HepG2 (cell line): ENCODE data around the gene SCN8A. TPM values are rescaled to one million over a fixed set of nuclear protein-coding genes. Genes with fewer than 3 reads are reported as not detected.
A peak's percentile ranks its signal among the peaks of the same experiment; 100 is the strongest.

Source experiments
- ATAC-seq: fragments of 200-7000 bp; cut with Tn5 transposase; 3 replicates; pipeline ENCODE4 v1.9.1; 2020; ENCODE audit warnings: mild to moderate bottlenecking, moderate library complexity
- BruUV-seq: library from RNA; stranded (reverse); fragments of 400-500 nt; replicated peaks from 2 replicates; lab custom pipeline; 2021; lab: Mats Ljungman, UMichigan
- CTCF ChIA-PET: fragments of 300-600 bp; formaldehyde crosslinking; extraction: SDS; loops from one replicate; lab custom pipeline; 2021; ENCODE audit warnings: low total read pairs, inconsistent platforms, low intra/inter-chr PET ratio; lab: Yijun Ruan, JAX
- POLR2A ChIA-PET: fragments of 350-600 bp; sonication (Branson Sonifier 250); formaldehyde crosslinking; loops from one replicate; lab custom pipeline; 2020; ENCODE audit warnings: antibody characterized with exemption, inconsistent platforms; lab: Yijun Ruan, JAX
- DNase-seq: peaks from one replicate; pipeline ENCODE4 v3.0.0-alpha.2; 2015; ENCODE audit warnings: low spot score
- FAIRE-seq: peaks from 3 replicates; lab custom pipeline; 2011; peaks lifted over from hg19 to GRCh38; lab: Jason Lieb, UNC
- H2AFZ ChIP-seq: one replicate; pipeline ENCODE4 v1.6.1; 2011; ENCODE audit warnings: low read length, inconsistent platforms
- H3K27ac ChIP-seq: fragments of 300-600 bp; 3 replicates; pipeline ENCODE4 v1.8.0; 2011; ENCODE audit warnings: mixed run types, mild to moderate bottlenecking, mixed read lengths, low read length, inconsistent platforms; ENCODE audit not compliant: insufficient read depth; ENCODE audit errors: extremely low read length
- H3K27me3 ChIP-seq, 2 experiments: fragments of 200-600 bp in 1 of 2; 2 replicates in 1 of 2; 3 replicates in 1 of 2; pipeline versions ENCODE4 v1.6.0 to v1.8.0; 2011; ENCODE audit warnings: low read length in 2 of 2, mild to moderate bottlenecking in 2 of 2, moderate library complexity in 2 of 2, inconsistent platforms in 1 of 2; ENCODE audit not compliant: insufficient read depth in 2 of 2, control insufficient read depth in 1 of 2
- H3K36me3 ChIP-seq, 2 experiments: fragments of 200-600 bp in 1 of 2; replicated peaks in 1 of 2; 2 replicates in 1 of 2; 3 replicates in 1 of 2; pipeline versions ENCODE4 v1.5.1 to v1.8.0; 2011; ENCODE audit warnings: low read length in 2 of 2, inconsistent platforms in 1 of 2; ENCODE audit not compliant: insufficient read depth in 2 of 2, control insufficient read depth in 1 of 2
- H3K4me1 ChIP-seq: 2 replicates; pipeline ENCODE4 v1.5.1; 2012; ENCODE audit warnings: low read length, inconsistent platforms; ENCODE audit not compliant: insufficient read depth
- H3K4me2 ChIP-seq: 2 replicates; pipeline ENCODE4 v1.6.0; 2011; ENCODE audit warnings: low read depth, low read length, inconsistent platforms
- H3K4me3 ChIP-seq, 3 experiments: fragments of 200-600 bp in 1 of 3; sonication (generic), shearing (Covaris generic) in 1 of 3; replicated peaks in 1 of 3; 2 replicates each; pipeline ENCODE4 v1.5.1; 2011 to 2016; ENCODE audit warnings: low read length in 3 of 3, inconsistent platforms in 2 of 3, low read depth in 2 of 3, mild to moderate bottlenecking in 2 of 3, control low read depth in 1 of 3, mixed read lengths in 1 of 3; ENCODE audit not compliant: insufficient read depth in 1 of 3
- H3K79me2 ChIP-seq: one replicate; pipeline ENCODE4 v1.6.1; 2011; ENCODE audit warnings: low read length, inconsistent platforms; ENCODE audit not compliant: insufficient read depth
- H3K9ac ChIP-seq: 2 replicates; pipeline ENCODE4 v1.6.0; 2011; ENCODE audit warnings: mild to moderate bottlenecking, low read depth, low read length, inconsistent platforms; ENCODE audit not compliant: insufficient read depth
- H3K9me3 ChIP-seq: 2 replicates; pipeline ENCODE4 v1.5.1; 2012; ENCODE audit warnings: mild to moderate bottlenecking, low read length
- H4K20me1 ChIP-seq: 2 replicates; pipeline ENCODE4 v1.6.0; 2011; ENCODE audit warnings: inconsistent platforms, mild to moderate bottlenecking, low read length, moderate library complexity; ENCODE audit not compliant: insufficient read depth
- JARID2 ChIP-seq: sonication (generic); formaldehyde crosslinking; IDR thresholded peaks from 2 replicates; pipeline ENCODE4 v1.8.1; 2023; ENCODE audit warnings: missing genetic modification reagents, inconsistent platforms; ENCODE audit not compliant: insufficient replicate concordance
- NCOR1 ChIP-seq: fragments of 200-600 bp; sonication (generic); IDR thresholded peaks from 2 replicates; pipeline ENCODE4 v1.7.0; 2017; ENCODE audit warnings: antibody characterized with exemption, low read length, borderline replicate concordance
- POGZ ChIP-seq: sonication (generic); formaldehyde crosslinking; IDR thresholded peaks from 2 replicates; pipeline ENCODE4 v1.4.0; 2020; ENCODE audit warnings: mild to moderate bottlenecking, missing genetic modification reagents
- SNAPC5 ChIP-seq: sonication (generic); formaldehyde crosslinking; IDR thresholded peaks from 2 replicates; pipeline ENCODE4 v1.8.1; 2023; ENCODE audit warnings: mild to moderate bottlenecking, missing genetic modification reagents, borderline replicate concordance
- THAP8 ChIP-seq: sonication (generic); formaldehyde crosslinking; IDR thresholded peaks from 2 replicates; pipeline ENCODE4 v1.5.1; 2020; ENCODE audit warnings: missing genetic modification reagents, mild to moderate bottlenecking, borderline replicate concordance
- TRIM24 ChIP-seq: sonication (generic); formaldehyde crosslinking; IDR thresholded peaks from 2 replicates; pipeline ENCODE4 v1.8.0; 2022; ENCODE audit warnings: mild to moderate bottlenecking, missing genetic modification reagents
- XRCC5 ChIP-seq: fragments of 200-400 bp; formaldehyde crosslinking; optimal IDR thresholded peaks from 2 replicates; pipeline ENCODE3; 2017; ENCODE audit warnings: mild to moderate bottlenecking, low read length
- ZBTB2 ChIP-seq: sonication (generic); formaldehyde crosslinking; IDR thresholded peaks from 2 replicates; pipeline ENCODE4 v1.8.0; 2022; ENCODE audit warnings: low read depth, missing genetic modification reagents
- ZFP82 ChIP-seq: sonication (generic); formaldehyde crosslinking; IDR thresholded peaks from 2 replicates; pipeline ENCODE4 v1.5.1; 2020; ENCODE audit warnings: mild to moderate bottlenecking, missing genetic modification reagents, borderline replicate concordance
- ZMYM4 ChIP-seq: sonication (generic); formaldehyde crosslinking; IDR thresholded peaks from 2 replicates; pipeline ENCODE4 v1.8.1; 2023; ENCODE audit warnings: mild to moderate bottlenecking, missing genetic modification reagents
- ZNF224 ChIP-seq: sonication (generic); formaldehyde crosslinking; IDR thresholded peaks from 2 replicates; pipeline ENCODE4 v1.5.0; 2020; ENCODE audit warnings: mild to moderate bottlenecking, missing genetic modification reagents
- ZNF256 ChIP-seq: sonication (generic); formaldehyde crosslinking; conservative IDR thresholded peaks from 2 replicates; pipeline ENCODE4 v1.4.0; 2020; ENCODE audit warnings: missing genetic modification reagents
- ZNF362 ChIP-seq: sonication (generic); formaldehyde crosslinking; IDR thresholded peaks from 2 replicates; pipeline ENCODE4 v1.4.0; 2020; ENCODE audit warnings: missing genetic modification reagents, mild to moderate bottlenecking, borderline replicate concordance
- ZNF451 ChIP-seq: sonication (generic); formaldehyde crosslinking; IDR thresholded peaks from 2 replicates; pipeline ENCODE4 v1.5.0; 2020; ENCODE audit warnings: mild to moderate bottlenecking, missing genetic modification reagents
- ZNF496 ChIP-seq: sonication (generic); formaldehyde crosslinking; IDR thresholded peaks from 2 replicates; pipeline ENCODE4 v1.8.1; 2023; ENCODE audit warnings: mild to moderate bottlenecking, moderate library complexity, missing genetic modification reagents; ENCODE audit not compliant: insufficient replicate concordance
- ZNF629 ChIP-seq: sonication (generic); formaldehyde crosslinking; conservative IDR thresholded peaks from 2 replicates; pipeline ENCODE4 v1.5.0; 2020; ENCODE audit warnings: missing genetic modification reagents
- ZNF644 ChIP-seq: IDR thresholded peaks from 2 replicates; pipeline ENCODE4 v1.6.1; 2016; ENCODE audit warnings: low read depth
- ZNF850 ChIP-seq: sonication (generic); formaldehyde crosslinking; conservative IDR thresholded peaks from 2 replicates; pipeline ENCODE4 v1.9.0; 2021; ENCODE audit warnings: mild to moderate bottlenecking, missing genetic modification reagents
- WGBS: methylation state at CpG from one replicate; pipeline ENCODE4 v1.1.6; 2017; ENCODE audit warnings: low lambda C conversion rate; 5-methylcytosine and 5-hydroxymethylcytosine counted together
- in situ Hi-C: cut with HindIII; loops from 2 replicates; pipeline ENCODE4 v1.10.0; 2017; ENCODE audit warnings: low pct_unique_long_range_greater_than_20kb; ENCODE audit not compliant: extremely low pct_ligation_motif_present
- intact Hi-C: fragments of 100-400 bp; cut with micrococcal nuclease; formaldehyde crosslinking; loops from one replicate; pipeline ENCODE4 v1.10.0; 2022; ENCODE audit not compliant: unreplicated experiment
- polyA plus RNA-seq, 8 experiments: library from polyadenylated mRNA; depleted of rRNA in 3 of 8; stranded (reverse) in 7 of 8; unstranded in 1 of 8; fragments of >200 nt; fragmentation: Illumina TruSeq in 4 of 8; extraction: Trizol in 4 of 8; gene quantifications; 2 replicates each; pipeline versions ENCODE4 v1.2.1 to v1.2.3, GENCODE V29; 2011 to 2016; ENCODE audit warnings: low read depth in 4 of 8, missing spikeins in 1 of 8, mixed read lengths in 1 of 8; ENCODE audit not compliant: insufficient read depth in 1 of 8
- total RNA-seq, 5 experiments: library from RNA; depleted of rRNA; stranded (reverse); fragments of >200 nt; fragmentation: Illumina TruSeq; extraction: Trizol; gene quantifications; 2 replicates each; pipeline ENCODE4 v1.2.3, GENCODE V29; 2016; ENCODE audit warnings: low read depth in 1 of 5

Gene SCN8A
- total and polyA plus RNA-seq, 2 of the 13 experiments (the other 11 are each of a cell fraction or from before 2014, with no cell fraction given), result 0.57 to 1.4 TPM

- TF ChIP-seq SNAPC5 (CRISPR knock-in tag) (0 out of 2 replicates have a peak, but pooled peaks have one; percentile 30), ZFP82 (CRISPR knock-in tag) (0 out of 2 replicates have a peak, but pooled peaks have one; percentile 18), ZNF224 (no peak), XRCC5 (peak; percentile 14), ZNF629 (CRISPR knock-in tag) (peak; percentile 77), ZNF850 (CRISPR knock-in tag) (0 out of 2 replicates have a peak, but pooled peaks have one; percentile 34), ZMYM4 (CRISPR knock-in tag) (0 out of 2 replicates have a peak, but pooled peaks have one; percentile 3)
Measured at GRCh38 chr12:51813931-51814310, 222.9 kb downstream of the SCN8A start (continued).

GRCh38 chr12:51814311-51815088, 223.5 kb downstream of the SCN8A start:
- Histone ChIP-seq H3K4me1 (peaks cover 11% of the 10 kb centered on the region; the same call in 1 of the 2 replicates), H3K79me2 (no peaks in the 10 kb centered on the region), H3K36me3 (no peaks in the 10 kb centered on the region), H2AFZ (no peak overlapping the region), H3K4me3 (peak overlapping the region; percentile 65 to 83 (median 74)), H3K27ac (no peak overlapping the region), H3K9me3 (no peaks in the 10 kb centered on the region), H3K27me3 (0 out of 5 replicates have a peak, but pooled peaks cover 1 to 4% of the 10 kb centered on the region in 2 experiments), H3K4me2 (peak overlapping the region; percentile 95), H4K20me1 (no peaks in the 10 kb centered on the region), H3K9ac (peak overlapping the region; percentile 78)
- CTCF ChIA-PET, result interaction anchor here (1.3 kb wide), 1 partner anchor 61 kb away, joined by 5 read pairs; no protein-coding TSS in a partner anchor
- POLR2A ChIA-PET, result interaction anchor here (0.6 to 2.3 kb wide), 8 partner anchors 10 to 59 kb away, joined by 3 to 12 read pairs (median 4); no protein-coding TSS in a partner anchor
- DNase-seq (peak; percentile 62), ATAC-seq (peak; percentile 91), FAIRE-seq (no peak)
- BruUV-seq, result no TSS peak
- intact Hi-C loops (loop anchor here (2.0 to 5.0 kb wide), 3 partner anchors 222 to 392 kb away; partner anchors contain the start of gene SLC4A8), in situ Hi-C loops (loop anchor here (5.0 to 10.0 kb wide), 2 partner anchors 280 to 392 kb away; partner anchors contain the start of gene SLC4A8)
- 0% methylated on average over 5 of the region's 100 CpGs for WGBS
- TF ChIP-seq ZNF451 (CRISPR knock-in tag) (no peak), ZNF644 (CRISPR knock-in tag) (no peak), NCOR1 (no peak), JARID2 (CRISPR knock-in tag) (no peak), ZNF362 (CRISPR knock-in tag) (0 out of 2 replicates have a peak, but pooled peaks have one; percentile 32), POGZ (CRISPR knock-in tag) (no peak), THAP8 (no peak), ZNF496 (CRISPR knock-in tag) (no peak), ZNF256 (no peak), ZBTB2 (CRISPR knock-in tag) (peak; percentile 55; the same call in 1 of the 2 replicates), ZMYM4 (CRISPR knock-in tag) (0 out of 2 replicates have a peak, but pooled peaks have one; percentile 10), TRIM24 (CRISPR knock-in tag) (no peak)
